ENCODE measurements around the gene CRAMP1. TPM values are rescaled to one million over a fixed set of nuclear protein-coding genes. Genes with fewer than 3 reads are reported as not detected.

The CRAMP1 gene
- total and polyA plus RNA-seq, 2 of the 8 experiments (the other 6 are each of a cell fraction or from before 2014, with no cell fraction given), result 19.2 to 23.2 TPM

DNA sequence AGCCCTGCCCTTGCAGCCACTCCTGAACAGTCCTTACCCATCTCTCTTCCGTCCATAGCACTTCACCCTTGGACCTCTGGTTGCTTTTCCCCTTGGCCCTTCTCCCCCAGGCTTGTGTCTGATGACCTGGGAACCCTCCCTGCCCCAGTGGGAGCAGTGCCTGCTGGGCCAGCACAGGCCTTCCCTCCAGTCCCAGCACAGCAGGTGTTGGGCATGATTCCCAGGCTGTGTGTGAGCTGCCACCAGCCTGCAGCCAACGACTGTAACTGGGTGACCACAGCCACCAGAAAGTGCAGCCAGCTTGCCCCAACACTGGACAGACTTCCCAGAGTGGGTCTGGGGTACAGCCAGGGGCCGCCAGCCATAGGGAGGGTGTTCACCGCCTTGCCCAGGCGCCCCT lies 30.0 kb downstream of the CRAMP1 start:
- Histone ChIP-seq H4K91ac (replicated peaks; ENCODE audit: insufficient read length, low read length) (no peak overlapping the region), H3K9me3 (ENCODE audit: insufficient read depth in 2 of 2, low read depth in 1 of 2, low read length in 1 of 2) (no peaks in the 10 kb centered on the region), H3K56ac (replicated peaks; ENCODE audit: insufficient read length, low read depth, low read length) (no peak overlapping the region), H3K79me1 (ENCODE audit: low read depth, low read length) (peaks cover 7% of the 10 kb centered on the region), H2BK20ac (ENCODE audit: low read length) (no peak overlapping the region), H2AK5ac (ENCODE audit: low read depth, low read length) (no peak overlapping the region), H3K4me3 (ENCODE audit: extremely low read depth in 1 of 4, insufficient read depth in 2 of 4, low read depth in 3 of 4, low read length in 4 of 4) (no peak overlapping the region), H3K9ac (replicated peaks in 1 of 4; ENCODE audit: extremely low read depth in 1 of 4, low read depth in 3 of 4, low read length in 3 of 4) (no peak overlapping the region), H2BK12ac (ENCODE audit: low read depth, low read length) (no peak overlapping the region), H2BK120ac (replicated peaks; ENCODE audit: low read depth, low read length) (no peak overlapping the region), H2BK15ac (ENCODE audit: low read length) (no peak overlapping the region), H3K18ac (ENCODE audit: extremely low read depth, low read length) (no peak overlapping the region), H3K4ac (replicated peaks; ENCODE audit: insufficient read length, low read depth, low read length) (no peak overlapping the region), H3K79me2 (ENCODE audit: control insufficient read depth in 1 of 2, insufficient read depth in 2 of 2, low read length in 2 of 2) (no peaks in the 10 kb centered on the region; a peak in 1 of 4 replicates), H2AFZ (ENCODE audit: low read length) (no peak overlapping the region), H3K23me2 (ENCODE audit: low read depth, low read length) (no peaks in the 10 kb centered on the region), H3K36me3 (ENCODE audit: control insufficient read depth in 2 of 4, insufficient read depth in 4 of 4, low read length in 3 of 4) (peaks cover 19 to 48% (median 32%) of the 10 kb centered on the region in 4 experiments; a peak in 7 of 8 replicates), H4K20me1 (replicated peaks in 1 of 2; ENCODE audit: control insufficient read depth in 1 of 2, insufficient read depth in 2 of 2, low read length in 2 of 2) (peaks cover 20 to 22% of the 10 kb centered on the region in 2 experiments), H3K27ac (ENCODE audit: low read depth, low read length) (no peak overlapping the region), H3K4me2 (ENCODE audit: insufficient read depth in 1 of 2, low read depth in 2 of 2, low read length in 2 of 2) (no peak overlapping the region), H3K14ac (ENCODE audit: insufficient read length) (no peak overlapping the region), H2BK5ac (ENCODE audit: low read depth, low read length) (no peak overlapping the region), H3K4me1 (replicated peaks in 1 of 4; ENCODE audit: control insufficient read depth in 3 of 4, insufficient read depth in 4 of 4, low read length in 3 of 4) (peaks cover 0 to 2% (median 0%) of the 10 kb centered on the region in 4 experiments; a peak in 1 of 7 replicates), H3K23ac (ENCODE audit: insufficient read length) (no peak overlapping the region), H4K8ac (ENCODE audit: extremely low read depth, insufficient read depth, low read length) (no peak overlapping the region), H4K5ac (ENCODE audit: insufficient read length, low read depth, low read length) (no peak overlapping the region), H3K27me3 (replicated peaks in 1 of 4; ENCODE audit: control insufficient read depth in 3 of 4, extremely low read depth in 1 of 4, insufficient read depth in 3 of 4, low read length in 3 of 4) (no peaks in the 10 kb centered on the region)
- POLR2A ChIA-PET (ENCODE audit: partially characterized antibody), result no interaction called here
- no peak for FAIRE-seq
- DNase-seq (ENCODE audit: low read depth in 1 of 2, low spot score in 2 of 2), result no peak
- CTCF ChIA-PET (ENCODE audit: partially characterized antibody), result interaction anchor here (1.6 kb wide), 1 partner anchor 81 kb away, joined by 5 read pairs; no protein-coding TSS in a partner anchor
- WGBS, 2 experiments (ENCODE audit: extremely low coverage in 1 of 2, insufficient coverage in 1 of 2, insufficient read length in 1 of 2, insufficient replicate concordance in 2 of 2, low coverage in 1 of 2, low lambda C conversion rate in 2 of 2, missing lambda C conversion rate in 1 of 2), result 91% methylated on average over 5 of the region's 5 CpGs; no CpG with 5 or more reads in 1 of the 2 experiments
- TF ChIP-seq SAP30 (IDR thresholded peaks at IDR 0.05; ENCODE audit: insufficient read depth, insufficient replicate concordance, low read length), result no peak
- TF ChIP-seq BACH1 (IDR thresholded peaks at IDR 0.05; ENCODE audit: low read length), result no peak
- TF ChIP-seq RXRA (IDR thresholded peaks at IDR 0.05; ENCODE audit: insufficient read depth, low read depth, low read length), result no peak
- no peak for TF ChIP-seq BRCA1 (IDR thresholded peaks at IDR 0.05; ENCODE audit: low read depth, low read length)
- no peak for TF ChIP-seq POU5F1 (IDR thresholded peaks at IDR 0.05; ENCODE audit: low read depth, low read length)
- no peak for TF ChIP-seq SP2 (IDR thresholded peaks at IDR 0.05; ENCODE audit: low read length)
- TF ChIP-seq KDM4A (IDR thresholded peaks at IDR 0.05; ENCODE audit: low read depth, low read length, severe bottlenecking), result no peak
- no peak for TF ChIP-seq GABPA (IDR thresholded peaks at IDR 0.05; ENCODE audit: borderline replicate concordance, insufficient read depth, low read length)
- no peak for TF ChIP-seq TAF7 (optimal IDR thresholded peaks at IDR 0.05; ENCODE audit: borderline replicate concordance, low read depth, low read length)
- no peak for TF ChIP-seq CBX8 (IDR thresholded peaks at IDR 0.05; ENCODE audit: borderline replicate concordance, low read depth, low read length)
- TF ChIP-seq BCL11A (IDR thresholded peaks at IDR 0.05; ENCODE audit: low read depth in 2 of 2, low read length in 2 of 2), result no peak
- TF ChIP-seq NRF1 (IDR thresholded peaks at IDR 0.05; ENCODE audit: low read depth, low read length), result no peak
- no peak for TF ChIP-seq NANOG (IDR thresholded peaks at IDR 0.05; ENCODE audit: insufficient read depth, low read depth, low read length, poor library complexity, severe bottlenecking)
- TF ChIP-seq PHF8 (conservative IDR thresholded peaks at IDR 0.05; ENCODE audit: low read depth, low read length), result no peak
- TF ChIP-seq TEAD4 (IDR thresholded peaks at IDR 0.05; ENCODE audit: low read depth, low read length), result no peak
